PC-3 (cell line): Measurements from ENCODE around the gene ARL3. TPM values are rescaled to one million over a fixed set of nuclear protein-coding genes. Genes with fewer than 3 reads are reported as not detected.
"Not testable (repeated sequence)": the region's sequence is repeated elsewhere in the genome, so short reads cannot be mapped to it uniquely, and the experiment has no call there.

Experiments
- ATAC-seq: fragments of 200-7000 bp; cut with Tn5 transposase; 2 replicates; pipeline ENCODE4 v1.9.1; 2020; ENCODE audit warnings: mild to moderate bottlenecking, moderate library complexity
- BruUV-seq: library from RNA; stranded (reverse); fragments of 400-500 nt; replicated peaks from 2 replicates; lab custom pipeline; 2021; lab: Mats Ljungman, UMichigan
- CTCF ChIA-PET: fragments of 300-600 bp; sonication (Branson Sonifier 250); formaldehyde crosslinking; loops from one replicate; lab custom pipeline; 2022; ENCODE audit warnings: antibody characterized with exemption; lab: Charles Lee
- POLR2A ChIA-PET: fragments of 300-600 bp; sonication (Branson Sonifier 250); formaldehyde crosslinking; loops from one replicate; lab custom pipeline; 2022; ENCODE audit warnings: antibody characterized with exemption; ENCODE audit not compliant: unreplicated experiment; lab: Charles Lee
- DNase-seq: peaks from one replicate; pipeline ENCODE4 v3.0.0-alpha.2; 2015
- H2AFZ ChIP-seq: fragments of 300-600 bp; sonication (generic); 2 replicates; pipeline ENCODE4 v1.6.0; 2016; ENCODE audit warnings: antibody characterized with exemption, low read length
- H3F3A ChIP-seq: fragments of 300-600 bp; sonication (generic); one replicate; pipeline ENCODE4 v1.6.0; 2017; ENCODE audit warnings: antibody characterized with exemption, low read length, control low read depth, mild to moderate bottlenecking; ENCODE audit not compliant: unreplicated experiment
- H3K27ac ChIP-seq: fragments of 300-600 bp; sonication (generic); 2 replicates; pipeline ENCODE4 v1.5.1; 2016; ENCODE audit warnings: mild to moderate bottlenecking, low read length
- H3K27me3 ChIP-seq: fragments of 300-600 bp; sonication (generic); 2 replicates; pipeline ENCODE4 v1.6.1; 2016; ENCODE audit warnings: low read length, mixed read lengths
- H3K36me3 ChIP-seq: fragments of 300-600 bp; sonication (generic); 2 replicates; pipeline ENCODE4 v1.6.1; 2016; ENCODE audit warnings: low read depth, mixed run types, low read length, mixed read lengths
- H3K4me1 ChIP-seq: fragments of 300-600 bp; sonication (generic); 2 replicates; pipeline ENCODE4 v1.5.1; 2016; ENCODE audit warnings: low read length; ENCODE audit not compliant: insufficient read depth
- H3K4me2 ChIP-seq: fragments of 300-600 bp; sonication (generic); 2 replicates; pipeline ENCODE4 v1.6.0; 2016; ENCODE audit warnings: low read length
- H3K4me3 ChIP-seq: fragments of 300-600 bp; sonication (generic); 2 replicates; pipeline ENCODE4 v1.5.1; 2016; ENCODE audit warnings: mild to moderate bottlenecking, low read length, mixed read lengths
- H3K79me2 ChIP-seq: fragments of 300-600 bp; sonication (generic); 2 replicates; pipeline ENCODE4 v1.6.1; 2017; ENCODE audit warnings: low read length, mixed read lengths
- H3K9ac ChIP-seq: fragments of 300-600 bp; sonication (generic); 2 replicates; pipeline ENCODE4 v1.6.0; 2016; ENCODE audit warnings: mild to moderate bottlenecking, low read length
- H3K9me2 ChIP-seq: fragments of 300-600 bp; sonication (generic); replicated peaks from 2 replicates; pipeline ENCODE4 v1.6.1; 2016; ENCODE audit warnings: mixed run types, low read length, mixed read lengths
- H3K9me3 ChIP-seq: fragments of 300-600 bp; sonication (generic); 2 replicates; pipeline ENCODE4 v1.6.1; 2016; ENCODE audit warnings: low read length, mixed read lengths
- H4K20me1 ChIP-seq: fragments of 300-600 bp; sonication (generic); 2 replicates; pipeline ENCODE4 v1.6.1; 2016; ENCODE audit warnings: low read length, mixed read lengths
- EZH2 ChIP-seq: fragments of 300-600 bp; sonication (generic); IDR thresholded peaks from one replicate; pipeline ENCODE4 v1.6.1; 2017; ENCODE audit warnings: antibody characterized with exemption, mild to moderate bottlenecking, low read length; ENCODE audit not compliant: unreplicated experiment
- EZH2phosphoT487 ChIP-seq: fragments of 300-600 bp; sonication (generic); IDR thresholded peaks from 2 replicates; pipeline ENCODE4 v1.6.1; 2018; ENCODE audit warnings: mild to moderate bottlenecking, antibody characterized with exemption, low read length, borderline replicate concordance
- intact Hi-C: fragments of 100-400 bp; cut with micrococcal nuclease; formaldehyde crosslinking; loops from 2 replicates; pipeline ENCODE4 v1.9.0; 2023
- total RNA-seq: library from RNA; depleted of rRNA; stranded (reverse); fragments of >200 nt; gene quantifications from 2 replicates; pipeline ENCODE4 v1.2.3, GENCODE V29; 2014
- TF ChIP-seq, protein P1 (sequence below): fragments of 300-600 bp; sonication (generic); conservative IDR thresholded peaks from 2 replicates; pipeline ENCODE4 v1.5.1; 2017; ENCODE audit warnings: antibody characterized with exemption, low read depth, mild to moderate bottlenecking, low read length

The ARL3 gene
- total RNA-seq, 1 experiment from 2014 or later = 2.8 TPM

DNA sequence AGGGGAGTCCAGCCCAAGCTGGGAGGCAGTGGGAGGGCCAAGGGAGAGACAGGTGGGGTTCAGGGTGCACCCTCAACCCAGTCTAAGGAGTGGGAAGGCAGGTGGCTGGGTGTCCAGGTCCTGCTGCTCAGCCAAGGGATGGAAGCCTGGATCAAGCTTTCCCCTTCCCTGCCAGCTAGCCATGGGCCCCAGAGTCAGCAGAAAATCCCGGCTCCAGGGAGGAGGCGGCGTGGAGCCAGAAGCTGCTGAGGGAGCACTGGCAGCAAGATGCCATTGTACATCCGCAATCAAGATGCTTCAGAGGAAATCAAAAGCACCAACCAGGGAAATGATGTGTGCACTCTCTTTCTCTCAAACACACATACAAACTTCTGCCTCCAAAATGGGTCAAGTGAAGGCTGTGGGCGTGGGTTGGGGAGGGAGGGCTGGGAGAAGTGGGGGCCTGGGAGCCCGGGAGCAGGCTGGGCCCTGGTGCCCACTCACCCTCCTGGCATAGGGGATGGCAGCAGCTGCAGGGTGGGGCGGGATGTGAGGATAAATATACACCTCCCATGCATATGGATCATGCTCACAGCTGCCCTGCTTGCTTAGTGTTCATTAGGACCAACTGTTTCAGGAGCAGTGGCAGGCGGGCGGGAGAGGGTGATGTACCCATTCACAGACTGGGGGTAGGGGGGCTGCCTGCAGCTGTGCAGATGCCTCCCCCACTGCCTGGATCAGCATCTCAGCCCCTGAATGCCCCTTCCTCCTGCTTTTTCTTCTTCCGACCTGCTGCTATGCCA, 45.7 kb downstream of the ARL3 start:
- Histone ChIP-seq H3K9ac (no peak overlapping the region), H3K27ac (no peak overlapping the region), H3K27me3 (no peaks in the 10 kb centered on the region), H3K79me2 (no peaks in the 10 kb centered on the region), H3F3A (no peaks in the 10 kb centered on the region), H3K36me3 (no peaks in the 10 kb centered on the region), H3K4me1 (peaks cover 9% of the 10 kb centered on the region; the same call in 1 of the 2 replicates), H2AFZ (no peak overlapping the region), H4K20me1 (no peaks in the 10 kb centered on the region), H3K4me3 (no peak overlapping the region), H3K4me2 (no peak overlapping the region), H3K9me3 (no peaks in the 10 kb centered on the region), H3K9me2 (no peaks in the 10 kb centered on the region)
- BruUV-seq = no TSS peak
- no peak for DNase-seq
- ChIA-PET CTCF (no interaction called here), POLR2A (no interaction called here)
- no peak for TF ChIP-seq EZH2
- TF ChIP-seq, protein P1, sequence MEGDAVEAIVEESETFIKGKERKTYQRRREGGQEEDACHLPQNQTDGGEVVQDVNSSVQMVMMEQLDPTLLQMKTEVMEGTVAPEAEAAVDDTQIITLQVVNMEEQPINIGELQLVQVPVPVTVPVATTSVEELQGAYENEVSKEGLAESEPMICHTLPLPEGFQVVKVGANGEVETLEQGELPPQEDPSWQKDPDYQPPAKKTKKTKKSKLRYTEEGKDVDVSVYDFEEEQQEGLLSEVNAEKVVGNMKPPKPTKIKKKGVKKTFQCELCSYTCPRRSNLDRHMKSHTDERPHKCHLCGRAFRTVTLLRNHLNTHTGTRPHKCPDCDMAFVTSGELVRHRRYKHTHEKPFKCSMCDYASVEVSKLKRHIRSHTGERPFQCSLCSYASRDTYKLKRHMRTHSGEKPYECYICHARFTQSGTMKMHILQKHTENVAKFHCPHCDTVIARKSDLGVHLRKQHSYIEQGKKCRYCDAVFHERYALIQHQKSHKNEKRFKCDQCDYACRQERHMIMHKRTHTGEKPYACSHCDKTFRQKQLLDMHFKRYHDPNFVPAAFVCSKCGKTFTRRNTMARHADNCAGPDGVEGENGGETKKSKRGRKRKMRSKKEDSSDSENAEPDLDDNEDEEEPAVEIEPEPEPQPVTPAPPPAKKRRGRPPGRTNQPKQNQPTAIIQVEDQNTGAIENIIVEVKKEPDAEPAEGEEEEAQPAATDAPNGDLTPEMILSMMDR = no peak
- TF ChIP-seq EZH2phosphoT487 = no peak
- intact Hi-C loops = no loop called here
- no peak for ATAC-seq

DNA sequence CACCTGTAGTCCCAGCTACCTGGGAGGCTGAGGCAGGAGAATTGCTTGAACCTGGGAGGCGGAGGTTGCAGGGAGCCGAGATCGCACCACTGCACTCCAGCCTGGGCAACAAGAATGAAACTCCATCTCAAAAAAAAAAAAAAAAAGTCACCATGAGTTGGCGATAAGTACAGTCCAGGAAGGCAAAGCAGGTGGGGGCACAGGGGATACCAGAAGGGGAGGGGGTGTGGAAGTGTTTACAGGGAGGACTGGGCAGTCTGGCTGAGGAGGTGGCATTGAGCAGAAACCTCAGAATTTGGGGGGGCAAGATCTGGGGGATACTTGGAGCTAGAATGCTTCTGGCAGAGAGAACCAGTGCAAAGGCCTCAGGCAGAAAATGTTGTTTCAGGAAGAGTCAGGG, 46.8 kb downstream of the ARL3 start:
- H4K20me1 ChIP-seq, H3F3A ChIP-seq, H3K4me2 ChIP-seq, H2AFZ ChIP-seq, H3K36me3 ChIP-seq, H3K4me3 ChIP-seq, H3K27me3 ChIP-seq, intact Hi-C loops, H3K4me1 ChIP-seq, H3K9ac ChIP-seq, CTCF ChIA-PET, H3K9me3 ChIP-seq, H3K27ac ChIP-seq, H3K9me2 ChIP-seq, BruUV-seq, ATAC-seq, DNase-seq, H3K79me2 ChIP-seq: not testable (repeated sequence)
- POLR2A ChIA-PET = interaction anchor here (0.6 kb wide), 1 partner anchor 574 kb away, joined by 9 read pairs; no protein-coding TSS in a partner anchor

DNA sequence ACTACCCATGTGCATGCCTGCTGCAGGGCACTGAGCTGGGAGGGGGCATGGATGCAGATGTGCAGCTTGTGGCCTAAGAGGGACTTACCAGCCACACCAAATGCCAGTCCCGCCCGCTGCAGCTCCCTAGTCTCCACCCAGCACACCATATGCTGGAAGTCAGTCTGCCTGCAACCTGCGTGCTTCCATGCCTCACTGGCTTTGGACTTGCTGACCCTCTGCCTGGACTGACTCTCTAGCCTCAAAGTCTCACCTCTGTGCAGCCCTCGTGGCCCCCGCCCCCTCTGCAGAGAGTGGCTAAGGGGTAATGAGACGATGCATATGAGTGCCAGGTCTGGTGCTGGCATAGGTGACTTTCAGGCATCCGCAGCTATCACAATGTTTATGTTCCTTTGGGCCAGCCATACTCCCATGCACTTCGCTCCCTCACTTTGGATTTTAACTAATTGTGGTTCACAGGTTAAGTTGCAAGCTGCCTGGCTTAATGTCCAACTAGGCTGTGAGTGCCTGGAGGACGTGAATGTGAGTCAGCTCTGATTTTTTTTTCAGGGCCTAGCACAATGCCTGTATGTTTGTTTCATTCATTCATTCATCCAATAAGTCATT, 48.2 kb downstream of the ARL3 start:
- no peaks in the 10 kb centered on the region for H3K9me3 ChIP-seq
- H2AFZ ChIP-seq = no peak overlapping the region
- H3K4me3 ChIP-seq = no peak overlapping the region
- ChIA-PET POLR2A (no interaction called here), CTCF (no interaction called here)
- H3K79me2 ChIP-seq = no peaks in the 10 kb centered on the region
- no peaks in the 10 kb centered on the region for H3K9me2 ChIP-seq
- H3K4me1 ChIP-seq = peaks cover 9% of the 10 kb centered on the region; the same call in 1 of the 2 replicates
- no peaks in the 10 kb centered on the region for H3F3A ChIP-seq
- H4K20me1 ChIP-seq = no peaks in the 10 kb centered on the region
- no peak overlapping the region for H3K27ac ChIP-seq
- ATAC-seq = no peak
- no TSS peak for BruUV-seq
- intact Hi-C loops = no loop called here
- no peak overlapping the region for H3K4me2 ChIP-seq
- DNase-seq = no peak
- TF ChIP-seq, protein P1 = no peak
- no peak for TF ChIP-seq EZH2
- TF ChIP-seq EZH2phosphoT487 = no peak
- no peaks in the 10 kb centered on the region for H3K36me3 ChIP-seq
- H3K27me3 ChIP-seq = no peaks in the 10 kb centered on the region
- no peak overlapping the region for H3K9ac ChIP-seq
